ENCODE measurements around the gene CFAP20. TPM values are rescaled to one million over a fixed set of nuclear protein-coding genes. Genes with fewer than 3 reads are reported as not detected.

Gene CFAP20
- polyA plus RNA-seq, 1 donor, result 47.5 TPM

Other genes with a start within 250 kb of the CFAP20 start
- gene CNGB1, start 158.3 kb downstream of the CFAP20 start, polyA plus RNA-seq (ENCODE audit: insufficient read length), result not detected
- gene ZNF319, start 128.7 kb downstream of the CFAP20 start, polyA plus RNA-seq (ENCODE audit: insufficient read length), result 8.0 TPM
- gene USB1, start 128.0 kb downstream of the CFAP20 start, polyA plus RNA-seq (ENCODE audit: insufficient read length), result 15.7 TPM
- 29.5 TPM for gene MMP15, start 103.6 kb downstream of the CFAP20 start, polyA plus RNA-seq (ENCODE audit: insufficient read length)
- gene CSNK2A2, start 68.7 kb upstream of the CFAP20 start, polyA plus RNA-seq (ENCODE audit: insufficient read length), result 85.3 TPM
- not detected for gene PRSS54, start 165.6 kb upstream of the CFAP20 start, polyA plus RNA-seq (ENCODE audit: insufficient read length)